NCI-H510A (cell line): ENCODE measurements around the gene KRT79.

Experiments used
- DNase-seq: peaks from one replicate; lab custom pipeline; 2025; lab: John Stamatoyannopoulos, UW

Gene KRT79

DNA sequence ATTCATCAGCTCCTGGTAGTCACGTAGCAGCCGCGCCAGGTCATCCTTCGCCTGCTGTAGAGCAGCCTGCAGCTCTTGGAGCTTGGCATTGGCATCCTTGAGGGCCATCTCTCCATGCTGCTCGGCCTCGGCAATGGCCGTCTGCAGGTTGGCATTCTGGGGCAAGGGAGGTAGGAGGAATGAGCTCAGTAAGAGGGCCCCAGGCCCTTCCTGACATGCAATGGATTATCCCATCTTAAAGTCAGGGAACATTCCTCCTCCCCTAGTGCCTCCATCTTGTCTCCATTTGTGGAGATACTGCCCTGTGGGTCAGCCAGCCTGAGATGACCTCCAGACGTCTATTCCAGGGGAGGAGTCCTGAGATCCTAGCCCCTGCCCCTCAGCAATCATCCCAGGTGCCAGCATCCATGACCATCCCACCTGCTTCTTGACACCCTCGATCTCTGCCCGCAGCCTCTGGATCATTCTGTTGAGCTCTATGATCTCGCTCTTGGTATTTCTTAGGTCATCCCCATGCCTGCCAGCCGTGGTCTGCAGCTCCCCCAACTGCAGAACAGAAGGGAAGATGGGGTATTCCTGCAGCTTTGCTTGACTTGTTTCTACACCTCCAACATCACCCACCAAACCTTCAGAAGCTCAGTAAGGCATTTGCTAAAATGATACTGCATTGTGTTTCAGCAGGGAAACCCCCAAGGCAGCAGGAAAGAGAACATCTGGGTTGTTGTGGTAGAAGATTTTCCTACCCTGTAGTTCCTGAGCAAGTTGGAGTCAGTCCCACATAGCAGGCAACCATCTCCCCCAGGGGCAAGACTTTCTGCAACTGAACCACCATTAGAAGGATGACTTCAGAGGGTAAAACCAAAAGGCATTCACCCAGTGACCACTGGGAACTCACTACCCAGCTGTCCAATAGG lies 42.6 kb downstream of the KRT79 start:
- no peak for DNase-seq

DNA sequence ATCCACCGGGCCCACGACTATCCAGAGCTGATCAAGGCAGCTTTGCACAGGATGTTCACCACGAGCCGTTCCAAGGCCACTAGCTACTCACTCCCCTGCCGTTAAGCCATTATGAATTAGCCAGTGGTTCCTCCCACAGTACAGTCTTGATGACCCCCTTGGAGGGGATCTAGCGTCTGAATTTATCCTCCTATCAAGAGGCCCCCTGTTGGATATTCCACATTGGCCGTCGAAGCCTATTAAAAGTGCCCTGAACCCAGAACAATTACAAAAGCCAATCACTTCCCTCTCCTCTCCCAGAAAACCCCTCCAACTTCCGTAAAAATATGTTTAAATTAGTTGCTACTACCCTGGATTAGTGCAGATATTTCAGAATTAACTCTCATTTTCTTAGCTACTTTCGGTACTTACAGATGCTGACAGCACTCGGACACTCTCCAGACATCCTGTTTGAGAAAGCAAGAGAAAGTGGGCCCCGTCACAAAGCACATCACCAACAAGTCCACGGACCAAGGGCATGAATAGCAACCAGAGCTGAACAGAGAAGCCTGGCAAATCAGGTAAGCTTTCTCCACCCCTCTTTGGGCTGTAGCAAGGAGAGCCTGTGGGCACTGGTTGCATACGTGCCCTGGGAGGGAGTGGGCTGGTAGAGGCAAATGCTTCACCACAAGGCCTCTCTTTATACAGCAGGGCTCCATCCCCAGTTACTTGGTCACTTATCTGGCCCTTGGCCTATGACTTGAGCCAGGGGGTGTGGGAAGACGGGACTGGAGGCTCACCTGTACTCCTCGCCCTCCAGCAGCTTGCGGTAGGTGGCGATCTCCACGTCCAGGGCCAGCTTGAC lies 43.5 kb downstream of the KRT79 start:
- no peak for DNase-seq

DNA sequence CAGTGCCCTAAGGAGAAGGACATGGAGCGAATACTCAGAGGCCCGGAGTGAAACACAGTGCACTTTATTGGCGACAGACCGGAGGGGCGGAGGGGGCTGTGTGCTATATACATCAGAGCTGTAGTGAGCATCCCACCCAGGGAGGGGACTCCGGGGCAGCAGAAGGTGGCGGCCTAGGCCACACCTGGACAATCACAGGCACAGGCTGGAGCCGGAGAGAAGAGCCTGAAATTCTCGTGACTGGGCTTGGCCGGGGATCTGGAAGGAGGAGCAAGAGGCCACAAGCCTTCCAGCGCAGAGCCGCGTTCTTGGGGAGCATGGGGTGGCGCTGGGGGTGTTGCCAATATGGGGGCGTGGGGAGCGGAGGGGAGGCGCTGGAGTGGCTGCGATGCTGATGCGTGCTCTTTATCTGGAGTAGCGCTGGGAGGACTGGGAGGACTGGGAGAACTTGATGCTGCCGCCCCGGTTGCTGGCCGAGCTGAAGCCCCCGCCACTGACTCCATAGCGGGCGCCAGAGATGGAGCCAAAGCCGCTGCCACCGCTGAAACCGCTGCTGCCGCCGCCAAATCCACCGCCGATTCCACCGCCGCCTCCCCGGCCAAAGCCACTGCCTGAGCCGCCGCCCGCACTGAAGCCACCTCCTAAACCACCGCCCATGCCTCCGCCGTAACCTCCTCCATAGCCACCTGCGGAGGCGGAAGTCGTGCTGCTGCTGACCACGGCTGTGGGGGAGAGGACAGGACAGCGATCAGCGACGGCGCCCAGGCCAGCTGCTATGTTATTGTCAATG lies 44.3 kb downstream of the KRT79 start:
- DNase-seq: no peak

DNA sequence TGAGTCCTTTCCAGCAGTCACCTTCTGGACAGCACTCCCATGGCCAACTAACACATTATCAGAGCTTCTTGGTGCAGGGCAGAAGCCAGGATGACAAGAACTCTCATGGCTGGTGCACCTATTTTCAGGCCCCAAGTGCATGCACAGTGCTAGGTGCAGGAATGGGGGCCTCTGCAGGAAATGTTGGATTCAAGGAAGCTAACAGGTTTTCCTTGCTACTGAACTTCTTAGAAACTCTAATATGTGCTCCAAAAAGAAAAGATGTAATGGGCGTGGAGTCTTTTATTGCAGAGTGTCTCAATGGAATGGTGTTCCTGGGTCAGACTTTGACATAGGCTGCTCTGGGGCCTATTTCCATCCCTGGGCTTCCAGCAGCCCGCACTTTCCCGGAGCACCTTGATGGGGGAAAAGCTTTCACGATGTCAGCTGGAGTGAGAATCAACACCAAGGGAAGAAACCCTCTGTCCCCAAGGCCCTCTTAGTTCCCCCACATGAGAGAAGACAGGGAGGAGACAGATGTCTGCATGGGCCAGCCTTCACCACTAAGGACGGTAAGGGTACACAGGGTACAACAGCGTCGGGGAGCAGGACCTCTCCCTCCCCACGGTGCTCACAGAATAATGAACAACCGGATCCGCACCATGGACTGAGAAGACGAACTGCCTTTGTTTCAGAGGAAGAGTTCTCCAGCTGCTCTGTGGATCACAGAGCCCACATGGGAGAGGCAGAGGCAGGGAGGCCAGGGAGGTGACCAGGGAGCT lies 45.1 kb downstream of the KRT79 start:
- DNase-seq: no peak

DNA sequence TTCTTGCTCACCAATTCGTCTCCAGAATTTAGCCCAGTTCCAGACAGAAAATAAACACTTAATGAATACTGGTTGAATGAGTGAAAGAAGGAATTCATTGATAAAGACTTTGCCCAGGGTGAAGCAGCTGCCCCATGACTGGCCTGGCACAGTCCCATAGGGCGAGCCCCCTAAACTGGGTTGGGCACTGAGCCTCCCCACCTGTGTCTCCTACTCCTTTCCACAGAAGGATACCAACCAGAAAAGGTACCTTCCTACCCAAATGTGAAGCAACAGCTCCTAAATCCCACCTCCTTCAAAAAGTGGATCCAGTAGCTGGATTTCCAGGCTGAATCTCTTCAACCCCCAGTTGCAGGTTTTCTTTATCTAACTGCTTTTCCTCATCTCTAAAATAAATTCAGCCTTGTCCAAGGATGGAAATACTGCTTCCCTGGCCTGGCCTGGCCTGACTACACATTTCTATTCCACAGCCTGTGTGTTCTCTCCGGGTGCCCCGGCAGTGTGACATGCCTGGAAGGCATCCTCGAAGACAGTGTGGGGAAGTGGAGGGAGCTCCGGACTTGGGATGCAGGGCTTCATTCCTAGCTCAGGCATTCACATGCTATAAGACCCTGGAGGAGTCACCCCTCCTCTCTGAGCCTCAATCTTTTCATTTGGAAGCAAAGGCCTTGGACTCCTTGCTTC lies 45.8 kb downstream of the KRT79 start:
- DNase-seq: no peak

DNA sequence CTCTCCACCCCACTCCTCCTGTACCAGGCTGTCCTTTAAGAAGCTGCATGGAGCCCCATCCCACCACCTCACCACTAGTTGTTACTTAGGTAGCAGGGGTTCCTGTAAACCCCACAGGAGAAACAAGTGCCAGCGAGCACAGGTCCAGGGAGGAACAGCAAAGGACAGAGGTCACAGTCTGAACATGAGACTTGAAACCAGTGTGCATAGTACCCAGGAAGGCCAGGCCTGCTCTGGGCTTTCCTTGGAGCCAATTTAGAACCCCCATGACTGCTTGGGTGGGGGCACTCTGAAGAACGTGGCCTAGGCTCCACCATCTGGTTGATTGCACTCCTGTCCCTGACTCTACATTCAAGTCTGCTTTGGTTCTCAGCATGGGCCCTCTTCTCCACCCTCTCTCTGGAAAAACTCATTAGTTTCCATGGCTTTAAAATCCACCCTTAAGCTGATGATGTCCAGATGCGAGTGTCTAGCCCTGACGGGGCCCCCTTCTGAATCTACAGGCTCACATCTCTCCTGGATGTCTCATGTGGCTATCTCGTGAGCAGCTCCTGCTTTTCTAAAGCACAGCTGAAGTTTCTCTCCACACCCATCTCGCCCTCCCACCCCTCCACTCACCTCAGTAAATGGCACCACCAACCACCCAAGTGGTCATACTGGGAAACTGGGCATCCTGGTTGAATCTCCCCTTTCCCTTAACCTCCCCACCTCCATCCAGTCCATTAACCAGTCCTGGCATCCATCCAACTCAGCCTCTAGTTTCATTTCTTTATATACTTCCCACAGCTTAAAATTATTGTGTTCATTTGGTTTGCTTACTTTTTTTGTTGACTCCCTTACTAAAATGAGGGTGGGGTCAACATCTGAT lies 46.6 kb downstream of the KRT79 start:
- no peak for DNase-seq

DNA sequence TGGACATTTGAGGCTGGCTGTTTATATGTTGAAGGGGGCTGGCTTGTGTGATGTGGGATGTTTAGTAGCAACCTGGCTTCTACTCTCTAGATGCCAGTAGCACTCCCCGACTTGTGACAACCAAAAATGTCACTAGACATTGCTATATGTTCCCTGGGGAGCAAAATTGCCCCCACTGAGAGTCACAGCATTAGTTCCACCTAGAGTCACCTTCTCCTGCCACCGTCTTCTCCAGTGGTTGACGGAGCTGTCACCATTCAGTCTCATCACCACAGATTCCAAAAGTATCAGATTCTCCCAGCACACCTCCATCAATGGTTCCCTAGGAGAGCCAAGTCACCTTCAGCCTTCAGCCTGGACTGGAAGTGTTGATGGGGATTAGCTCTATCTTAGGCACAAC lies 49.2 kb downstream of the KRT79 start:
- no peak for DNase-seq

DNA sequence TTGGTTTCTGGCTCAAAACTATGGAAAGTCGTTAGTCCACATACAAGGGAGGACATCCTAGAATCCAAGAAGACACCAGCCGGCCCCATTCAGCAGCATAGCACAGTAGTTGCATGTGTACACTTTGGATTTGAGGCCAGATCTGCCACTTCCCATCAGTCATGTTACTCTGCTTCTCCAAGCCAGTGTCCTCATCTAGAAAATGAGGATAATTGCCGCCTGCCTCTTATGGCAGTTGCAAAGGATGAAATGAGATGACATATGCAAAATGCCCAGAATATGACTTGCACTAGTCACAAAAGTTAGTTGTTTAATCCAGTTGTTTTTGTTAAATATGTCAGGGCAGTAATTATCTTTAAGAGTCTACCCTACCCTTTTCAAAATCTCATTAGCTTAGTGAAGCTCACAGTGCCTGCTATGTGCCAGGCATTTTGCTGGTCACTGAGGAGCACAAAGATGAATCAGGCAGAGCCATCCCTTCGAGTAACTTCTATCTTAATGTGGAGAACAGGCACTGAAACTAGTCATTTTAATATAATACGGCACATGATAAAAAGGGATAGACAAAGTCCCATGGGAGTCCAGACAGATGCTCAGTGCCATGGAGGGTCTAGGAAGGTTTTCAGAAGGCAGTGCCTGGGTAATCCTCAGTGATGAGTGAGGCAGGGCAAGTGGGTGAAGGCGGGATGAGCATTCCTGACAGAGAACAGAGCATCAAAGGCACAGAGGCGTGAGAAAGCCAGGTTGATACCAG lies 50.4 kb downstream of the KRT79 start:
- DNase-seq: no peak

DNA sequence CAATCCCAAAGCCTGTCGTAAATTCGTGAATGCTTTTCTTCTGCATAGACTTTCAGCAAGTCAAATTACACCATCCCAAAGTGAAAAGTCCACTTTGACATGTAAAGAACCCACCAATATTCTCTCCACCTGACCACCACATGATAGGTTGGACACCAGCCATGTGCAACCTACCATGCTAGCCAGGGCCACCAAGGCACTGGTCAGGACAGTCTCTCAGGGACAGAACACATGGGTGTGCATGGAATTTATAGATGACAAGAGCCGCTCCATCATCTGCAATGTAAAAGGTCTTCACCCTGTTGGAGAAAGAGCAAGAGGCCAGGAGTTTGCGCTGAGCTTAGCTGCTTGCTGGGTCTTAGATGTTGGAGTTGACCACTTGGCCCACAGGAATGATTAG lies 51.6 kb downstream of the KRT79 start:
- no peak for DNase-seq

DNA sequence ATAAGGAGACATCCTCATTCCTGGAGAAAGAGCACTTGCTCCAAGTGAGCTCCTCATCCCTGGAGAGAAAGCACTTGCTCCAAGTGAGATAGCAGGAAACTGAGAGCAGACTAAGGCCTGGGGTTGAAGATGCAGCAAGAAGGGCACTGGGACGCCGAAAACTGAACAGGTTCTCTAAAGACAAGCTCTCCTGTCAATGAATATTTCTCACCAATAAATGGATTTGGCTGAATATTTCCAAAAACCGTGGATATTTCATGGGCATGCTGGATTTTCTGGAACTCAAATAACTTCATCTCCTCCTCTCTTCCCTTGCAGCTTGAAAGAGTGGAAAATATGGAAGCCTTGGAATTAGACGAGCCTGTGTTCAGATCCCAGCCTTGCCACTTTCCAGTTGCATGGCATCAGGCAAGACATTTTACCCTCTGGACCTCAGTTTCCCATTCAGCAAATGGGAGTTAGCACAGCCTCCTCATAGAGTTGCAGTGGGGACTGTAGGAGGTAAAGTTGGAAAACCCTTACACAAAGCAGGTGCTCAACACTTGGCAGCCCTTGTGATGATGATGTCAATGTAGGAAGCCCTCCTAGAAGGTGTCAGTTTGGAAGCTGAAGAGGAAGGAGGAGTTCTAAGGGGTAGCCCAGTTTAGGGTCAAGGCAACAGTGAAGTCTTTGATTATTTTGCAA lies 52.6 kb downstream of the KRT79 start:
- no peak for DNase-seq

GRCh38 chr12:52779914-52780313 lies 54.2 kb downstream of the KRT79 start:
- DNase-seq: no peak

- no peak for DNase-seq
Measured at GRCh38 chr12:52778833-52779232, 55.3 kb downstream of the KRT79 start.

- DNase-seq: no peak
Measured at GRCh38 chr12:52777566-52777965, 56.5 kb downstream of the KRT79 start.

DNA sequence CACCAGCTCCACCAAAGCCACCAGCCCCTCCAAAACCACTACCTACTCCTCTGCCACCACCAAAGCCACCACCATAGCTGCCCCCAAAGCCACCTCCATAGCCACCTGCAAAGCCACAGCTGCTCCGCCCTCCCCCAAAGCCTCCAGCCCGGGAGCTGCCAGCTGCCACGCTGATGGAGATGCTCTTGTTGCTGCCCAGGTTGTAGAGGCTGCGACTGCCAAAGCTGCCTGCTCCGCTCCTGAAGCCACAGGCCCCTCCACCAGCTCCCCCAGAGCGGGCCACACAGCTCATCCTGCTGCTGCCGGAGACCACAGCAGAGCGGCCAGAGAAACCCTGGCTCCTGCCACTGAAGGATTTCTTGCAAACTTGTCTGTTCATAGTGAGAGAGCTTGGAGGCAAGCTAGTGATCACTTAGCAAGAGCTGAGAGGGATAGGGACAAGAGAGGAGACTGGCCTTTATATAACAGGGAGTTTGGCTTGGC lies 57.2 kb downstream of the KRT79 start, which contains the start of gene KRT76:
Gene KRT76, minus strand, starts transcription at position 433 of the 483 bp plus-strand sequence. Its CDS starts 54 bp downstream, at position 379.
- no peak for DNase-seq

GRCh38 chr12:52776435-52776834 lies 57.7 kb downstream of the KRT79 start:
- no peak for DNase-seq

DNA sequence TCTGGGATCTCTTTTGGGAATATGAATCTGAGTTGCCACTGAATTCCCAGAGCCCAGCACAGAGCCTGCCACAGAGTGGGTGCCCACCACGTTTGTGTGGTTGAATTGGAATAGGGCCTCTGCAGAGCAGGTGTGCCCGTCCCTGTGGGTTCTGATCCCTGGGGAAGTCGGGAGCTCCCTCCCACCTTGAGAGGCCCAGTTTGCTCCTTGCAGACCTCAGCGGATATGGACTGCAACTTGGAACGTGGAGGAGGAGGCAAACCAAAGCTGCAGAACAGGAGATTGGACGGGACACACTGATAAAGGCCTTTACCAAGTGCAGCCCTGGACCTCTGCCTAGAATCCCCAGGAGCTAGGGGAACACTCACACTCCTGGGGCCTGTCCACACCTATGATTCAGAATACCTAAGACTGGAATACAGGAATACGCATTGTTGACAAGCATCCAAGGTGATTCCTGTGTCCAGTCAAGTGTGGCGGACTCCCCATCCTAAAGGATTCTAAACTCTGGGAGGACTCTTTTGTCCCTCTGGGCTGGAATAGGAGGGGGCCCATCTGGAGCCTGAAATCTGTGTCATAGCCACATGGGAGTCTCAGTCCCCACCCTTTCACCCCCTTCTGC lies 59.4 kb downstream of the KRT79 start:
- DNase-seq: no peak

DNA sequence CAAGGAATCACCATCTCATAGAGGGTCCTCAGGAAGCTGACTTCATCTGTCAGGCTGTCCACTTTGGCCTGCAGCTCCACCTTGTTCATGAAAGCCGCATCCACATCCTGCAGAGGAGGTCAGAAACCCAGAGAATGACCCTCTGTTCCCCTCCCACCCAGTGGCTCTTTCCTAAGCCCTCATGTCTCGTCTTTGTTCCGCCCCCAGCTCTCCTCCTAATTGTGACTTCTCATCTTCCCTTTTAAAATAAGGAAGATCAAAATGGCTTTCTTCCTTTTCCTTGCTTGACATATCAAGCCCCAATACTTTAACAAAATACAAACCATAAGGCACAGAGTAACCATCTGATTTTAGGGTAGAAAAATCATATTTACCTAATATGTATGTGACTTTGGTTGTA lies 61.3 kb downstream of the KRT79 start:
- DNase-seq: no peak

DNA sequence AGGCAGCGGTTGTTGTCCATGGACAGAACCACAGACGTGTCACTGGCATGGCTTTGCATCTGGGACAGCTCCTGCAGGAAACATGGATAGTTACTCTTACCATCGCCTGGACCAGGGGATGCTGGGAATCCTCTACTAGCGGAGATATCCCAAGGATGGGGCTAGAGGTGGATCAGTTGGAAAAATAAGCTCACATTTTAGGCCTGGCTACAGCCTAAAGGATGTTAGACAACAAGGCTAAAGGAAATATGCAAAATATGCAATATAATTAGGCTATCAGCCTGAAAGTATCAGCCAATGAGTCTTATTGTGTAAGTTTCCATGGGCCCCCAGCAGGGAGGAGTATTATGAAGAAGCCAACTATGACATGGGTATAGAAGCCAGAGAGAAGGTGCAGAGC lies 61.9 kb downstream of the KRT79 start:
- no peak for DNase-seq
